ENCODE measurements around the gene RSPO4. TPM values are rescaled to one million over a fixed set of nuclear protein-coding genes. Genes with fewer than 3 reads are reported as not detected.

RSPO4 gene
- total RNA-seq, 2 experiments from 2014 or later = not detected

GRCh38 chr20:949717-950116 lies 52.4 kb downstream of the RSPO4 start:
- POLR2A ChIA-PET = no interaction called here
- no peak overlapping the region for H3K27ac Mint-ChIP-seq
- DNase-seq (no peak), ATAC-seq (no peak)
- H3K4me3 Mint-ChIP-seq = no peak overlapping the region
- no peaks in the 10 kb centered on the region for H3K4me1 Mint-ChIP-seq (ENCODE audit: low read depth)
- H3K27me3 Mint-ChIP-seq (ENCODE audit: low read depth) = peaks cover 26% of the 10 kb centered on the region
- CTCF ChIA-PET = interaction anchor here (0.8 to 1.7 kb wide), 2 partner anchors 10 to 134 kb away, joined by 3 to 6 read pairs; no protein-coding TSS in a partner anchor
- no peaks in the 10 kb centered on the region for H3K36me3 Mint-ChIP-seq (ENCODE audit: low read depth)
- H3K9me3 Mint-ChIP-seq (ENCODE audit: insufficient read depth) = no peaks in the 10 kb centered on the region

- ChIA-PET POLR2A (no interaction called here), CTCF (interaction anchor here (1.0 to 1.7 kb wide), 3 partner anchors 9 to 131 kb away, joined by 3 to 7 read pairs (median 3); no protein-coding TSS in a partner anchor)
- H3K4me1 Mint-ChIP-seq (ENCODE audit: low read depth) = no peaks in the 10 kb centered on the region
- no peak for ATAC-seq
- H3K36me3 Mint-ChIP-seq (ENCODE audit: low read depth) = no peaks in the 10 kb centered on the region
- H3K4me3 Mint-ChIP-seq = no peak overlapping the region
- DNase-seq = no peak
- H3K27me3 Mint-ChIP-seq (ENCODE audit: low read depth) = peaks cover 25% of the 10 kb centered on the region
- H3K9me3 Mint-ChIP-seq (ENCODE audit: insufficient read depth) = no peaks in the 10 kb centered on the region
- H3K27ac Mint-ChIP-seq = no peak overlapping the region
Measured at GRCh38 chr20:946826-947225, 55.3 kb downstream of the RSPO4 start.

- DNase-seq (no peak), ATAC-seq (no peak)
- no peak overlapping the region for H3K27ac Mint-ChIP-seq
- H3K36me3 Mint-ChIP-seq (ENCODE audit: low read depth) = no peaks in the 10 kb centered on the region
- ChIA-PET POLR2A (no interaction called here), CTCF (interaction anchor here (1.7 kb wide), 1 partner anchor 10 kb away, joined by 7 read pairs; no protein-coding TSS in a partner anchor)
- H3K4me1 Mint-ChIP-seq (ENCODE audit: low read depth) = no peaks in the 10 kb centered on the region
- no peaks in the 10 kb centered on the region for H3K9me3 Mint-ChIP-seq (ENCODE audit: insufficient read depth)
- no peak overlapping the region for H3K4me3 Mint-ChIP-seq
- peaks cover 19% of the 10 kb centered on the region for H3K27me3 Mint-ChIP-seq (ENCODE audit: low read depth)
Measured at GRCh38 chr20:945841-946240, 56.3 kb downstream of the RSPO4 start.

GRCh38 chr20:944774-945410 lies 57.2 kb downstream of the RSPO4 start:
- Mint-ChIP-seq H3K4me3 (no peak overlapping the region), H3K4me1 (ENCODE audit: low read depth) (no peaks in the 10 kb centered on the region), H3K27ac (no peak overlapping the region), H3K27me3 (ENCODE audit: low read depth) (peaks cover 19% of the 10 kb centered on the region), H3K36me3 (ENCODE audit: low read depth) (no peaks in the 10 kb centered on the region), H3K9me3 (ENCODE audit: insufficient read depth) (no peaks in the 10 kb centered on the region)
- POLR2A ChIA-PET = no interaction called here
- CTCF ChIA-PET = no interaction called here
- DNase-seq (no peak), ATAC-seq (no peak)

GRCh38 chr20:944148-944547 lies 58.0 kb downstream of the RSPO4 start:
- H3K27me3 Mint-ChIP-seq (ENCODE audit: low read depth) = peaks cover 19% of the 10 kb centered on the region
- DNase-seq (no peak), ATAC-seq (no peak)
- no peak overlapping the region for H3K4me3 Mint-ChIP-seq
- H3K36me3 Mint-ChIP-seq (ENCODE audit: low read depth) = no peaks in the 10 kb centered on the region
- H3K27ac Mint-ChIP-seq = no peak overlapping the region
- H3K4me1 Mint-ChIP-seq (ENCODE audit: low read depth) = no peaks in the 10 kb centered on the region
- ChIA-PET POLR2A (no interaction called here), CTCF (no interaction called here)
- no peaks in the 10 kb centered on the region for H3K9me3 Mint-ChIP-seq (ENCODE audit: insufficient read depth)

GRCh38 chr20:942611-943010 lies 59.5 kb downstream of the RSPO4 start:
- DNase-seq = no peak
- Mint-ChIP-seq H3K4me1 (ENCODE audit: low read depth) (no peaks in the 10 kb centered on the region), H3K36me3 (ENCODE audit: low read depth) (no peaks in the 10 kb centered on the region), H3K4me3 (no peak overlapping the region), H3K27me3 (ENCODE audit: low read depth) (peaks cover 9% of the 10 kb centered on the region), H3K27ac (no peak overlapping the region), H3K9me3 (ENCODE audit: insufficient read depth) (no peaks in the 10 kb centered on the region)
- no peak for ATAC-seq
- CTCF ChIA-PET = no interaction called here
- POLR2A ChIA-PET = no interaction called here

- Mint-ChIP-seq H3K4me3 (no peak overlapping the region), H3K27me3 (ENCODE audit: low read depth) (peaks cover 5% of the 10 kb centered on the region), H3K36me3 (ENCODE audit: low read depth) (no peaks in the 10 kb centered on the region), H3K27ac (no peak overlapping the region), H3K4me1 (ENCODE audit: low read depth) (no peaks in the 10 kb centered on the region), H3K9me3 (ENCODE audit: insufficient read depth) (no peaks in the 10 kb centered on the region)
- no peak for DNase-seq
- no peak for ATAC-seq
- CTCF ChIA-PET = interaction anchor here (1.0 kb wide), 1 partner anchor 14 kb away, joined by 4 read pairs; no protein-coding TSS in a partner anchor
- POLR2A ChIA-PET = no interaction called here
Measured at GRCh38 chr20:940926-941325, 61.2 kb downstream of the RSPO4 start.

- POLR2A ChIA-PET = no interaction called here
- Mint-ChIP-seq H3K27me3 (ENCODE audit: low read depth) (peaks cover 5% of the 10 kb centered on the region), H3K36me3 (ENCODE audit: low read depth) (no peaks in the 10 kb centered on the region), H3K27ac (no peak overlapping the region), H3K4me3 (no peak overlapping the region), H3K9me3 (ENCODE audit: insufficient read depth) (no peaks in the 10 kb centered on the region), H3K4me1 (ENCODE audit: low read depth) (no peaks in the 10 kb centered on the region)
- DNase-seq (no peak), ATAC-seq (no peak)
- CTCF ChIA-PET = no interaction called here
Measured at GRCh38 chr20:939606-940005, 62.5 kb downstream of the RSPO4 start.

GRCh38 chr20:934186-934840 lies 67.8 kb downstream of the RSPO4 start:
- H3K36me3 Mint-ChIP-seq (ENCODE audit: low read depth) = peaks cover 2% of the 10 kb centered on the region
- CTCF ChIA-PET = no interaction called here

GRCh38 chr20:933029-933428 lies 69.1 kb downstream of the RSPO4 start:
- H3K27me3 Mint-ChIP-seq (ENCODE audit: low read depth) = peaks cover 2% of the 10 kb centered on the region
- no peak overlapping the region for H3K4me3 Mint-ChIP-seq
- DNase-seq = no peak
- no peaks in the 10 kb centered on the region for H3K4me1 Mint-ChIP-seq (ENCODE audit: low read depth)
- POLR2A ChIA-PET = no interaction called here
- H3K27ac Mint-ChIP-seq = no peak overlapping the region
- H3K9me3 Mint-ChIP-seq (ENCODE audit: insufficient read depth) = peaks cover 8% of the 10 kb centered on the region
- CTCF ChIA-PET = no interaction called here
- H3K36me3 Mint-ChIP-seq (ENCODE audit: low read depth) = peaks cover 2% of the 10 kb centered on the region
- ATAC-seq = no peak

More at GRCh38 chr20:934186-934840, 67.8 kb downstream of the RSPO4 start:
- Mint-ChIP-seq H3K4me3 (no peak overlapping the region), H3K27ac (no peak overlapping the region), H3K27me3 (ENCODE audit: low read depth) (no peaks in the 10 kb centered on the region), H3K4me1 (ENCODE audit: low read depth) (no peaks in the 10 kb centered on the region), H3K9me3 (ENCODE audit: insufficient read depth) (peaks cover 8% of the 10 kb centered on the region)
- ATAC-seq = no peak
- POLR2A ChIA-PET = no interaction called here
- DNase-seq = no peak

GRCh38 chr20:931401-931800 lies 70.7 kb downstream of the RSPO4 start:
- Mint-ChIP-seq H3K4me3 (no peak overlapping the region), H3K9me3 (ENCODE audit: insufficient read depth) (peaks cover 8% of the 10 kb centered on the region), H3K27ac (no peak overlapping the region), H3K36me3 (ENCODE audit: low read depth) (peaks cover 2% of the 10 kb centered on the region), H3K4me1 (ENCODE audit: low read depth) (no peaks in the 10 kb centered on the region), H3K27me3 (ENCODE audit: low read depth) (peaks cover 4% of the 10 kb centered on the region)
- ATAC-seq (no peak), DNase-seq (no peak)
- POLR2A ChIA-PET = no interaction called here
- CTCF ChIA-PET = no interaction called here

GRCh38 chr20:926670-927069 lies 75.4 kb downstream of the RSPO4 start:
- H3K27ac Mint-ChIP-seq = no peak overlapping the region
- no peaks in the 10 kb centered on the region for H3K4me1 Mint-ChIP-seq (ENCODE audit: low read depth)
- ChIA-PET CTCF (interaction anchor here (1.3 kb wide), 1 partner anchor 28 kb away, joined by 3 read pairs; no protein-coding TSS in a partner anchor), POLR2A (no interaction called here)
- peaks cover 4% of the 10 kb centered on the region for H3K27me3 Mint-ChIP-seq (ENCODE audit: low read depth)
- DNase-seq (no peak), ATAC-seq (no peak)
- H3K36me3 Mint-ChIP-seq (ENCODE audit: low read depth) = peaks cover 2% of the 10 kb centered on the region
- peaks cover 8% of the 10 kb centered on the region for H3K9me3 Mint-ChIP-seq (ENCODE audit: insufficient read depth)
- no peak overlapping the region for H3K4me3 Mint-ChIP-seq
